HG03060 (cell line): ENCODE measurements around the gene MORC2.

ENCODE experiments used
- ATAC-seq: cut with Tn5 transposase; IDR thresholded peaks from one replicate; pipeline ENCODE4 v1.9.1; 2021; ENCODE audit warnings: low read depth, moderate number of reproducible peaks; ENCODE audit not compliant: unreplicated experiment

MORC2 gene

DNA sequence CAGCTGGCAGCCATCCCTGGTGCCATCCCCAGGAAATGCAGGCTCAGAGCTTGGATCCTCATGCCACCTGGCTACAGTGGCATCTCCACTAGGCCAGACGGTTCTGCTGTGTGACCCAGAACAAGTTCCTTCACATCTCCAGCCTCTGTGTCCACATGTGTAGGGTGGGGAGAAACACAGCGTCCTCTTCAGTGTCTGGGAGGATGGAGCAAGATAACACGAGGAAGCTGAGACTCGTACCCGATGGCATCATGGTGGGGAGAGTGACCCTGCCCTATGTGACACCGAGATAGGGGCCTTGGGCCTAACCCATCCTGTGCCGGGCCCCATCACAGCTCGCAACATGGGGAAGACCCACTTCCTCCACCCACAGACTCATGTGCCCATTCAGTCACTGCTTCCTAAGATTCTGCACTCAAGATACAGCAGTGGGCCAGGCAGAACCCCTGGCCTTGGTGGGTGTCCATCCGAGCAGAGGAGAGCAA is 78.5 kb downstream of the MORC2 start:
- no peak for ATAC-seq

DNA sequence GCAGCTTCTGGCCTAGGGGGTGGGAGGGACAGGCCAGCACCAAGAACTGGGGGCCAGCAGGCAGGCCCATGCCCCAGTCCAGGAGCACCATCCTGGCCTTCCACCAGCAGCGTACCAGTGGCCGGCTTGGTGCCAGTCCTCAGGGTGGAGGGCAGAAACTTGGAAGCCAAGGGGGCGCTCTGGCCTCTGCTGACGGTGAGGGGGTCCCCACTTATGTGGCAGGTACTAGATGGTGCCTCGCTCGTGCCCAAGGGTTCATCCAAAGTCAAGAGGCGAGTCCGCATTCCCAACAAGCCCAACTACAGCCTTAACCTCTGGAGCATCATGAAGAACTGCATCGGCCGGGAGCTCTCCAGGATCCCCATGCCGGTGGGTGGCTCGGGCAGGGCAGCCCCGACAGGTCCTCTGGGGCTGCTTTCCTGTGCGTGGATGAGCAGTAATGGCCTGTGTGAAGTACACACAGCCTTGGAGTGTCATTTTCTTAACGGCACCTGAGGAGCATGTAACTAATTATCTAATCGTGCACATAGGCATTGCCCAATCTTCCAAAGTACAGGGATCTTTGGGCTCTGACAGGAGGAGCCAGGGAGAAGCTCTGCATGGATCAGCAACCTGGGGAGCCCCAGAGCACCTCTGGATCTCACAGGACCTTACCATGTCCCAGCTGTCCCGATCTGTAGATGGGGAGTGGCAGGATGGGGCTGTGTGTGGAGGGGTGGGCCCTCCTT is 79.1 kb downstream of the MORC2 start:
- ATAC-seq = no peak

DNA sequence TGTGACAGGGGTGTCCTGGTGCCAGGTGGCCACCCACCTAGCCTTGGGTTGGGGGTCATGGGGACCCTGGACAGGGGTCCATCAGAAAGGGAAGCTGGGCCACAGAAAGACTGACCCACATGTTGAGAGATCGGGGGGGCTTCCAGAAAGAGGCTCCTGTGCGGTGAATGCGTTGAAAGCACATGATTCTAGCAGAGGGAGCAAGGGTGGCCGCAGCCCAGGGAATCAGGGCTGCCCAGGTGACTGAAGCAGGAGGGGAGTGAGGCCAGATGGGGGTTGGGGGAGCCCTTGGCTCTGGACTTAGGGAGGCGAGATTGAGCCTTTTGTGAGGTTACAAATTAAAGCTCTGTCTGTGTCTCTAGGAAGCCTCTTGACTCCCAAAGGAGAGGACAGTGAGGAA is 80.7 kb downstream of the MORC2 start:
- no peak for ATAC-seq

DNA sequence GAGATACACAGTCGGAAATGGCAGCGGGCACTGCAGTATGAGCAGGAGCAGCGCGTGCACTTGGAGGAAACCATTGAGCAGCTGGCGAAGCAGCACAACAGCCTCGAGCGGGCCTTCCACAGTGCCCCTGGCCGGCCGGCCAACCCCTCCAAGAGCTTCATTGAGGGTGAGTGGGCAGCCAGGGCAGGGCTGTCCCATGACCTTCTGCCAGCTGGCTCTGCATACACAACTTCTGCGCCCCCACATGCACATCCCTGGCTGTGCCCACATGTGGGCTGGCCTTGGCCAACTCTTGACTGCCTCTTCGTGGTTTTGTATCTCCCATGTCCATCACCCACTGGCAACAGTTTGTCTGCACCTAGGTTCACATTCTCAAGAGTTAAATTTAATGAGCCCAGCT is 81.1 kb downstream of the MORC2 start:
- ATAC-seq = no peak

DNA sequence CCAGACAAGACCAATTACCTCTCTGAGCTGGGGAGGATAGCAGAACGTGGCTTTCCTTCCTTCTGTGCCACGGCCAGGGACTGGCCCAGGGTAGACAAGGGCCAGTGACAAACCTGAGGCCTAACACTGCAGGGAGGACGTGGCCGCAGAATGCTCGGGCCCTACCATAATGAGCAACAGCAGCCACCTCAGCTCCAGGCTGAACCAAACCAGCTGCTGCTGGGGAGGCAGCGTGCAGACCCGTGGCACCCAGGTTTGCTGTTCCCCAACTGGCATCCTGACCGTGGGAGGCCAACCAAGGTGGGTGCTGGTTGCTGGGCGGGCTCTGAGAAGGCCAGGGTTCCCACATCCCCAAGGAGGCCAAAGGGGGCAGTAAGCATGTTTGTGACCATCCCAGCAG is 83.0 kb downstream of the MORC2 start:
- ATAC-seq = no peak

DNA sequence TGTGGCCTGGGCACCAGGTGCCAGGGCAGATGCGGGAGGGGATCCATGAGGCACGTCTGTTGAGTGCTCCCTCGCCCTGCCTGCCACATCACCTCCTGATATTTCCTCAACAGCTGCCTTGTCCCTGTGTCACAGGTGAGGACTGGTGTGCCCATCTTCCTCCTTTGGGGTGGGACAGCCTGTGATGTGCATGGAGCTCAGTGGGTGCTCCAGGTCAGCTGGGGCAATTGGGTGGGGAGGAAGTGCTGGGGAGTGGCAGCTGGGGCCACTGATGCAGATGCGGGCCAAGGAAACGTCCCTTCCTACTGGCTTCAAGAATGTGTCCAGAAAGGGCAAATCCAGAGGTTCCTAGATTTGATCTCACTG is 83.6 kb downstream of the MORC2 start:
- no peak for ATAC-seq

DNA sequence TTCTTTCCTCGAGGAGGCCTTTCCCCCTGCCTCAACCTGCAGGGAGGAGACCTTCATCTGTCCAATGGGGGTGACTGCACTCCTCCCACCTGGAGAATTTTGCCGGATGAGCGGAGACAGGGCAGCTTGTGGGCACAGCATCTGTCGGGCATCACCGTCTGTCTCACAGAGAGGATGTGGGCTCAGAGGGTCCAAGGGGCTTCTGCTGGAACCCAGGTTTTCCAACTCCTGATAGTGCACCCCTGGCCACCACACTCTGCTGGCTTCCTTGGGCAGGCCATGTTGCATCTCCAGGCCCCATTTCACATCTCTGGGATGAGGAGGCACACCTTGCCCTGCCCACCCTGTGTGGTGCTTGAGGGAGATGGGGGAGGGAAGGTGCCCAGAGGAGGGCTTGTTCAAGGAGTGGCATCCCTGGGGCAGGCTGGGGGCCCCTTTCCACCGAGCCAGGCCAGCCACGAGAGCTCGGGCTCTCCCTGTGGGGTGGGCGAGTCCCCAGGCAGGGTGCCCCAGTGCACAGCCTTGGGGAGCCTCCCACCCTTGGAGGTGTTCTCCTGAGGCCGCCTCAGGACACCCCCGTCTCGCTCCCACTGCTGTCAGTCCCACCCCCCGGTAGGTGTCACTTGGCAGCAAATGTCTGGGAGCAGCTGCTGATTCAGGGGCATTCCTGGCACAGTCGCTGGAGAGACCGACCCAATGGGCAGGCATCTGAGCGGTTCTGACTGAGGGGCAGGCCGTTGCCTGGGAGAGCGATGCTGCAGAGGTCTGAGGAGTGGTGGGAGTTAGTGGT is 84.2 kb downstream of the MORC2 start:
- ATAC-seq = no peak

DNA sequence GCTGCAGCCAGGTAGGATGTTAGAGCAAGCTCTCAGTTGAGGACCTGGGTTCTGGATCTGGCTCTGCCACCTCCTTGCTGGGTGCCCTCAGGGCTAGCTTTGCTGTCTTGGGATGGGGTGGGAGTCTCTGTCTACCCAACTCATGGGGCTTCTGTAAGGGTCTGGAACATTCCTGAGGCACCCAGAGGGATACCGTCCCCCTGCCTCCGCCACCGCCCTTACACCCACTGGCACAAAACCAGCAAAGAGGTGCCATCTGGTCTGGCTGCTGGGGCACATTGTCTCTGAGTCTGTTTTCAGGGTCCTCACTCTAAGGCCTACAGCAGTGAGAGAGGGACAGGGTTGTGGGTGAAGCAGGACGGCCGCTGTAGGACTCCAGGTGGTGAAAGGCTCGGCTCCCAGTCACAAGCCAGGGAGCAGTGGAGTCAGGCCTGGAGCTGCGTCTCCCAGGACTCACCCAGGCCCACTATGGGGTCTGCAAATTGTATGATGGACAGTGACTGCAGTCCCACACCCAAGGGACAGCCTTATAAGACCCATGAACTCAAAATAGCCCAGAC is 84.9 kb downstream of the MORC2 start:
- no peak for ATAC-seq

DNA sequence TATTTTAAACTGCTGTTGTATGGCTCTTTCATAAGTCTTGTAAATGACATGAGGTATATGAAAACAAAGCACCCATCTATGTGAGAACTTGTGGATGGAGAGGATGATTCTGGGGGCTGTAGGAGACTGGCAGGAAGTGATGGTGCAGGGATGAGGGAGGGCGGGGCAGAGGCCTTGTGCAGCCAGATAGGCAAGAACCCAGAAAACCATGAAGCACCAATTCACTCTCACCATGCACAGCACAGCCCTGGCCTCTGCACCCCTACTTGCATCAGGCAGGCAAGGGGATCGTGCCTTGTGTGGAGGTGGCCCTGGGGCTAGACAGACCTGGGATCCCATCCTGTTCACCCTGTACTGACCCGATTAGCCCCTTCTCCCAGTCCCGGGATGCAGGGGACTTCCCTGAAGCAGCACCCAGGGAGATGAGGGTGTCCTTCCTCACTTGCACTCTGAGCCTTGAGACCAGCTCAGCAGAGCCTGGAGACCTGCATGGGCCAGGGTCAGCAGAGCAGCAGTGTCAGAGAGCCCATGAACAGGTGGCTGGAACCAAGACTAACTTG is 85.5 kb downstream of the MORC2 start:
- no peak for ATAC-seq

DNA sequence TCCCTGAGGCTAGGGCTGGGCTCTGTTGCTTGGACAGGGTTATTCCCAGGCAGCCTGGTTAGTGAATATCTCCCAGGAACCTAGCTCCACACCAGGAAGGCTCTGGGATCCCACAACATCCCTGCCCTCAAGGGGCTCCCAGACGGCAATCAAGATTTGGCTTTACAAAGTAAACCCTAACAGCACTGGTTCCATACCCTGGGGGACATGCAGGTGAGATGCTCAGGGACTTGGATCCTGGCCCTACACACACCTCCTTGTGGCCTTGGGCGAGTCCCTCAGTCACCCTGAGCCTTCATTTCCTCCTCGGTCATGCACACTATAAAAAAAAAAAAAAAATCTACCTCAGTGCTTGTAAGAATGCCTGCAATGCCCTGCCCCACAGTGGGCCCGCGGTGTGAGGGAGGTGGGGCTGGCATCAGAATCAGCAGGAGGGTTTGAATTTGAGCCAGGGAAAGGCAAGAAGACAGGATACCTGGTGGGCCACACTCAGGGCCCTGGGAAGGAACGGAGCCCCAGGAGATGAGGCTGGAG is 86.3 kb downstream of the MORC2 start:
- no peak for ATAC-seq

DNA sequence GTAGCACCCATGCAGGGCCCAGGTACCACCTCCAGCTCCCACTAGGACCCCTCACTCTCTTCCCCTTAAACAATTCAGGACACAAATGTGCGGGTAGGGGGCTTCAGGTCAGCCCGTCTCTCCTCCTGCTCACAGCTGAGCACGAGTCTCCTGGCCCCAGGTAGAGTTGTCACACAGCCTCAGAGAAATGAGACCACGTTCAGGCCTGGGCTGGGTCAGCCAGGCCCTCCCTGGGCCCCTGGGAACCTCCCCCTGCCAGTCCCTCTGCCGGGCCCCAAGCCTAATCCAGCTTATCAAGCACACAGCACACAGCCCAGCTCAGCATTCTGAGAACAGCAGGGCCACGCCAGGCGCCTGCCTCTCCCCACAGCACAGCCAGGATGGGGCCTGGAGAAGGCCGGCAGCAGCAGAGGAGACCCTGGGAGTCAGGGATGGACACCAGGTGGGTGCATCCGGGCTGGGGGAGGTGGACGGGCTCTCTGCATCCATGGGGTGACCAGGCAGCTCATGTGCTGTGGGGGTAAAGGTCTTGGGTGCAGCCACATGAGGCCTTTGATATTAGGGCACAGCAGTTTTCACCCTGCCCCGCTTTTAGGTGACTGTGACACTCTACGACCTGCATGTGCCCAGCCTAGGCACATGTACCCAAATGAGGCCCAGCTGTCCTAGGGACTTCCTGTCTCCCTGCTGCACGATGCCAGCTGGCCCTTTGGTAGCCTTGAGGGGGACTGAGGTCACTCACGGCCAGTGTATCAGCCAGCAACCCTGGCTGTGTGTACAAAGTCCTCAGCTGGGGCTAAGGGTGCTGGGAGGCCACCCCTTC is 87.0 kb downstream of the MORC2 start:
- ATAC-seq = no peak

DNA sequence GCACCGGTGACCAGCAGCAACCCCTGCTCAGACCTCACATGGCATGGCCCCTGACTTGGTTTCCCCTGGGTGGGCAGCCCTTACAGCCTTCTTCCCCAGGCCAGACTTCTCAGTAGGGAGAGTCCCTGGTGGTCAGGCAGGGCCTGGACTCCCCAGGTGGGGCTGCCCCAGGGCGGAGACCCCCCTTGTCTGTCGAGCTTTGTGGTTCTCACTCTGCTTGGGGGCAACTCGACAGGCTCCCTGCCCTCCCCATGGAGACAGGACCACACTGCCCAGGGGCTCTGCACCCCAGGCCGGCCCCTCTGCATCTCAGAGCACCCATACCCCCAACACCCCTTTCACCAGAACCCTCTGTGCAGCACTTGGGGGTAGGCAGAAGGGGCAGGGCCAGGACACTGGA is 87.7 kb downstream of the MORC2 start:
- no peak for ATAC-seq

DNA sequence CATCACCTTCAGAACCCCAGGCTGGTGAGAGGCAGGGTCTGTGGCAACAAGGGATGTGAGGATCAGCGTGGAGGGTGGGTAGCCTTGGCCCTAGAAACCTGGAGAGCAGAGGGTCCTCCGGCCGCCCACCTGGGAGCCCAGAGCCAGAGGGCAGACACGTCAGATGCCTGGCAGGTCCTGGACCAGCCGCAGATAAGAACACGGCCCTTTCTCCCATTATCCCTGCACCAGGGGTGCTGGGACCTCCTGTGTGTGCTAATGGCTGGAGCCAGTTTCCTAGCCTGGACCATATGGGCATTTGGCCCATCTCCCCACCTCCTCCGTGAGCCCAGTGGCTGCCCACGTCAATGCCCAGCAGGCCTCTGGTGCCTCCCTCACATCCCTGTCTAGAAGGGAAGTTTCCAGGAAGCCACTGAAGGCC is 88.4 kb downstream of the MORC2 start:
- no peak for ATAC-seq

DNA sequence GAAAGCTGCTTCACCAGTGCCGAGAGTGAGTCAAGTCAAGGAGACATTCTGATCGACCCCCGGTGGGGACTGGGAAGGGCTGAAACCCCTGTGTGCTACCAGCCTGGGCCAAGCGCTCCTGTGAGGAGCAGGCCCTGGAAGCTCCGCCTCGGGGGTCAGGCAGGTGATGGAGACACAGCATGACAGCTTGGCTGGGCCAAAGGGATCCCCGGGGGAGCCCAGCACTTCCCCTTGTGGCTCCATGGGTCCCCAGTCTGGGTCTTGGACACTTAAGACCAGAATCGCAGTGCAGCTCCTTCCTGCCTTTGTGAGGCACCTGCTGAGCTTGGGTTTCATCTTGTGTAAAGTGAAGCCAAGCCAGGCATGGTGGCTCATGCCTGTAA is 89.2 kb downstream of the MORC2 start:
- ATAC-seq = no peak

DNA sequence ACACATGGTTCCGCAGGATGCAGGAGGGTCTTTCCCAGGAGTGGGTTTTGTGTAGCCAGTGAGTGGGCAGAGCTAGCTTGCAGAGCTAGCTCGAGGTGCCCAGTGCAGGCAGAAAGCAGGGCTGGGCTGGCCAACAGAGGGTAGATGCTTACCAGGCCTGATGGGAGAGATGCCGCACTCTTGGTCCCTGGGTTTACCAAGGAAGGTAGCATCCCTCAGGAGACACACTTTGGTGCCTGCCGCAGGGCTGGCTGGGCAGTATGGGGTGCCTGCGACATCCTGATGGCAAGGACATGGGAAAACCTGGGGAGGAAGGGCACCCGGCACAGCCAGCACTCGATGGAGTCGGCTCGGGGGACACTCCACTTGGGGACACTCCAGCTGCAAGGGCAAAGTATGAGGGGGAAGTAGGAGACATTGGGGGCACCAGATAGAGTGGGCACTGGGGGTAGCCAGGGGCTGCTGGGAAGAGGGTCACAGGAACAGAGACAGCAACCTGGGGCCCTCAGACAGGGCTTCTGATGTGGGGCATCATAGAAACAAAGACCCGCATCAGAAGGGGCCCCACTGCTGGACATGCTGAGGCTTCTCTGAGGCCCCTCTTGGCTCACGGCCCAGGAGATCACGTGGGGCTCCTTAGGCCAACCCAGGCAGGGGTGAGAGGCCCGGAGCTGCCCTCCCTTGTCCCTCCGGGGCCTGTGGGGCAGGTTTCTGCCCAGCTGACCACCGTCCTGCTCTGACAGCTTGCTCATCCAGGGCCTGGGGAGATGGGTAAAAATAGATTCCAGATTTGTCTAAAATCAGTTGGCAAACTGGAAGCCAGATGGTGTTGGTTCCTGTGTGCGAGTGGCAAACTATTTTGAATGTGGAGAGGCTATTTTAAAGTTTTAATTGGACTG is 89.8 kb downstream of the MORC2 start:
- no peak for ATAC-seq

DNA sequence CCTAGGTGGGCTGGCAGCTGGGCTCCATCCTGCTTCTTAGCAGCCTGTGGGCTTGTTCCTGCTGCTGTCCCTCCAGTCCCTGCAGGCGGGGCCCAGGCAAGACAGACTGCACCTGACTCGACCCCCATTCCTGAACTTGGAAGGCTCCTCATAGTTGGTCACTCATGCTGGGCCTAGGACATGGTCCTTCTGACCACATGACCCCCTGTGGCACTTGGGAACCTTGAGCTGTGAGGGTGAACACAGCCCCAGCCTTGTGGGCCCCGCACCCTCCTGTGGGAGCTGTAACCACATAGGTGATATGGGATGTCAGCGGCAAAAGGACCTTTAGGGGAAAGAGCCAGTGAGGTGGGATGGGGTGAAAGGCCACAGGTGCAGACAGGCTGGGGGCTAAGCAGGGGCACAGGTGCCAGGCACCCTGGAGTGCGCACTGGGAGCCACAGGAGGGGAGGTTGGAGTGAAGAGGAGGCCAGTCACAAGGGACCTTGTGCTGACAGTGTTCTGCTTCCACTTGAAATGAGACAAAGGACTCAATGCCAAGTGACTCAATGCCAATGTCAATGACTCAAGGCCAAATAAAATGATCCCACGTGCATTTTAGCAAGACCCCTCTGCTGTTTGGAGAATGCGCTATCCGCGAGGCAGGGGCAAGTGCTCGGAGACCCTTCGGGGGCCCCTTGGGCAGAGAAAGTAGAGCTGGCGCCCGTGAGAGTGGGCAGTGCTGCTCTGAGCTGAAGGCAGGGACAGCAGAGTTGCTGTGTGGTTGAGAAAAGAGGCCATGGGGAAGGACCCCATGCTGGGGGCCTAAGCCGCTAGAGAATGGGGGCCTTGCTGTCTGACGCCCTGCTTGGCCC is 90.7 kb downstream of the MORC2 start:
- ATAC-seq = no peak

DNA sequence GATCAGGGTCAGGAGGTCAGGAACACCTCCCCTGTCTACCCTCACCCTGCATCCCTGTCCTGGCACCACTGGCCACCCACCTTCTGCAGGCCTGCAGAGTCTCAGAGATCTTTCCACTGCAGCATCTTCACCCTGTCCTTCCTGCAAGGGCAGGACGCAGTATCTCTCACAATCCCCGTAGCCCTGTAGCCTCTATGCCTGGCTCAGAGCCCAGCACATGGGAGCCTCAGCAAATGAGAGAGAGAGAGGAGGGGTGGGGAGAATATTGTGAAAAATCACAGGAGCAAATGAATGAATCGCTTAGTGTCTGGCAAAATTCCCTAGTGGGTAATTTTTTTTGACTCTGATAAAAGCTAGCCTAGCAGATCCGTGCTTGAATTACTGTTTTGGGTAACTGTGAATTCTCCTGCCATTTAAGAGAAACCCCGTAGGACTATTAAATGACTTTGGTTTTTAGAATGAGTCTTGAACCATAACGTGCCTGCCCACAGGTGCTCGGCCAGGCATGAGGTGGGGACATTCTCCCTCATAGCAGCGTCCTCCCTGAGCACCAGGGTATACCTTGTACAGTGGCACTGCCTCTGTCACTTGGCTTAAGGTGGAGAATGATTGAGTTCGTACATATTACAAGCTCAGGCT is 91.5 kb downstream of the MORC2 start:
- ATAC-seq = no peak

DNA sequence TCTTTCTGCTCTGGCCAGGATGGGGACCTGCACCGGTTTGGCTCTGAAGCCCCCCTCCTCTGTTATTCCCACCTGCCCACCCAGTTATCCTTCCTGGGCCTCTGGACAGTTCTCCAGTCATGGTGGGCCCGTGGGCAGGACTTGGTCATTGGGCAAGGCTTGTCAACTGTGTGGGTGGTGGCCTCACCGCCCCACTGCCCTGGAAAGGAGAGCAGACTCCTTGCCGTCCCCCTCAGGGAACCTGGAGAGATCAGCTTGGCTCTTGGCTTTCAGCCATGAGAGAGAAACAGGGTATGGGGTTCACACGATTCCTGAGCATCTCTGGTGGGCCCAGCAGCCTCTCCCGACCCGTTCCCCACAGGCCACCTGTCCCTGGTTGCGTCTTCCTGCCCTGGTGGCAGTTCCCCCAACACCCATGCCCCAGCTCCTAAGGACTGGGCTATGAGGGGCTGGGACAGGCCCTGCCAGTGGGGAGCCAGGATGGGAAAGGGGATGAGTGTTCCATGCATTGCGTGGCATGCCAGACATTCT is 92.3 kb downstream of the MORC2 start:
- no peak for ATAC-seq
